ENCODE results near the gene IRAG1.

DNA sequence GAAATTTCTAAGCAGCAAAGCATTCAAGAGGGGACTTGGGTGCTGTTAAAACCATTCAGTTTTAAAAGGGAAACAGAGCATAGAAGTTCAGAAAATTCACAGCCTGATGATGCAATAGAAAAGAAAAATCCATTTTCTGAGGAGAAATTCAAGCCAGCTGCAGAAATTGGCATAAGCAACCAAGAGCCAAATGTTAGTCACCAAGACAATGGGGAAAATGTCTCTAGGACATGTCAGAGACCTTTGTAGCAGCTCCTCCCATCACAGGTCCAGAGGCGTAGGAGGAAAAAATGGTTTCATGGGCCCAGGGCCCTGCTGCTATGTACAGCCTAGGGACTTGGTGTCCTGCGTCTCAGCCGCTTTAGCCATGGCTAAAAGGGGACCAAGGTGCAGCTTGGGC lies 5.5 kb upstream of the IRAG1 start:
- TF ChIP-seq CTCF (IDR thresholded peaks at IDR 0.05) (no peak), POLR2A (IDR thresholded peaks at IDR 0.05) (no peak)

Measured in uterus (tissue), 2 donors.